RWPE2 (cell line): Measurements from ENCODE around the gene ARHGEF4.
A peak's percentile ranks its signal among the peaks of the same experiment; 100 is the strongest.

Source experiments
- ATAC-seq: fragments of 200-7000 bp; cut with Tn5 transposase; 3 replicates; pipeline ENCODE4 v1.9.1; 2021; ENCODE audit warnings: low read depth
- DNase-seq: peaks from one replicate; pipeline ENCODE4 v3.0.0-alpha.2; 2020; ENCODE audit warnings: low spot score
- H3K27ac ChIP-seq: fragments of 450-650 bp; 2 replicates; pipeline ENCODE4 v1.5.1; 2017; ENCODE audit warnings: mild to moderate bottlenecking; ENCODE audit not compliant: poor library complexity, severe bottlenecking
- H3K27me3 ChIP-seq: fragments of 250-450 bp; sonication (Bioruptor Pico); 2 replicates; pipeline ENCODE4 v1.5.1; 2021; ENCODE audit warnings: mild to moderate bottlenecking, moderate library complexity; ENCODE audit not compliant: insufficient read depth, poor library complexity, severe bottlenecking
- H3K36me3 ChIP-seq: fragments of 250-450 bp; sonication (Bioruptor Pico); 2 replicates; pipeline ENCODE4 v1.5.1; 2020; ENCODE audit warnings: low read depth, mild to moderate bottlenecking, moderate library complexity
- H3K4me1 ChIP-seq: fragments of 250-450 bp; sonication (Bioruptor Pico); 2 replicates; pipeline ENCODE4 v1.5.1; 2021; ENCODE audit warnings: mild to moderate bottlenecking, moderate library complexity; ENCODE audit not compliant: insufficient read depth, poor library complexity, severe bottlenecking
- H3K4me3 ChIP-seq: fragments of 250-450 bp; sonication (Bioruptor Pico); 2 replicates; pipeline ENCODE4 v1.5.1; 2021; ENCODE audit warnings: mild to moderate bottlenecking, moderate library complexity; ENCODE audit not compliant: severe bottlenecking
- H3K9me3 ChIP-seq: fragments of 250-450 bp; sonication (Bioruptor Pico); 2 replicates; pipeline ENCODE4 v1.5.1; 2021; ENCODE audit warnings: mild to moderate bottlenecking, moderate library complexity; ENCODE audit not compliant: severe bottlenecking
- TF ChIP-seq, protein P1 (sequence below): fragments of 450-650 bp; IDR thresholded peaks from one replicate; pipeline ENCODE4 v1.5.1; 2017; ENCODE audit warnings: mild to moderate bottlenecking, moderate library complexity; ENCODE audit not compliant: poor library complexity, severe bottlenecking

The ARHGEF4 gene

DNA sequence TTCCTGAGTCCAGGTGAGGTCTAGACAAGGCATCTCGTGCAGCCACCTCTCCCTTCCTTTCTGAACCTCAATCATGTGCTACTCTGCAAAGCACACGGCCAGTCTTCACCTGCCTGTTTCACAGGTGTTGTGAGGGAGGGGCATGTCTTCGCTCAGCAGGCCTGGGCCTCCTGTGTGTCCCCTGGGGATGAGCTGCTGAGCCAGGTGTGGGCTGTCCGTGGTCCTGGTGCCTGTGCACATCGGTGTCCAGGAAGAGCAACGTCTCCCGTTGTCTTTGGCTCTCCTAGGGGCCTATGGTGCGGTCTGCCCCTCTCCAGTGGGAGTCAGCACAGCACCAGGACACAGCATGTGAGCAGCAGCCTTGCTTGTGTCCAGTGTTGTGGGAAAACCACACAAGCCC is 16.7 kb downstream of the ARHGEF4 start:
- TF ChIP-seq, protein P1, sequence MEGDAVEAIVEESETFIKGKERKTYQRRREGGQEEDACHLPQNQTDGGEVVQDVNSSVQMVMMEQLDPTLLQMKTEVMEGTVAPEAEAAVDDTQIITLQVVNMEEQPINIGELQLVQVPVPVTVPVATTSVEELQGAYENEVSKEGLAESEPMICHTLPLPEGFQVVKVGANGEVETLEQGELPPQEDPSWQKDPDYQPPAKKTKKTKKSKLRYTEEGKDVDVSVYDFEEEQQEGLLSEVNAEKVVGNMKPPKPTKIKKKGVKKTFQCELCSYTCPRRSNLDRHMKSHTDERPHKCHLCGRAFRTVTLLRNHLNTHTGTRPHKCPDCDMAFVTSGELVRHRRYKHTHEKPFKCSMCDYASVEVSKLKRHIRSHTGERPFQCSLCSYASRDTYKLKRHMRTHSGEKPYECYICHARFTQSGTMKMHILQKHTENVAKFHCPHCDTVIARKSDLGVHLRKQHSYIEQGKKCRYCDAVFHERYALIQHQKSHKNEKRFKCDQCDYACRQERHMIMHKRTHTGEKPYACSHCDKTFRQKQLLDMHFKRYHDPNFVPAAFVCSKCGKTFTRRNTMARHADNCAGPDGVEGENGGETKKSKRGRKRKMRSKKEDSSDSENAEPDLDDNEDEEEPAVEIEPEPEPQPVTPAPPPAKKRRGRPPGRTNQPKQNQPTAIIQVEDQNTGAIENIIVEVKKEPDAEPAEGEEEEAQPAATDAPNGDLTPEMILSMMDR: no peak

GRCh38 chr2:130854301-130854700 is 17.6 kb downstream of the ARHGEF4 start:
- Histone ChIP-seq H3K4me3 (no peak overlapping the region), H3K27me3 (no peaks in the 10 kb centered on the region), H3K4me1 (no peaks in the 10 kb centered on the region), H3K36me3 (no peaks in the 10 kb centered on the region), H3K9me3 (no peaks in the 10 kb centered on the region), H3K27ac (no peak overlapping the region)
- ATAC-seq: no peak
- no peak for DNase-seq
- TF ChIP-seq, protein P1: no peak

More for the DNA sequence above, 16.7 kb downstream of the ARHGEF4 start:
- Histone ChIP-seq H3K36me3 (no peaks in the 10 kb centered on the region), H3K27me3 (no peaks in the 10 kb centered on the region), H3K27ac (no peak overlapping the region), H3K4me3 (no peak overlapping the region), H3K9me3 (no peaks in the 10 kb centered on the region), H3K4me1 (no peaks in the 10 kb centered on the region)
- ATAC-seq (no peak), DNase-seq (no peak)

GRCh38 chr2:130864830-130865800 is 28.4 kb downstream of the ARHGEF4 start:
- no peak overlapping the region for H3K4me3 ChIP-seq
- H3K9me3 ChIP-seq: no peaks in the 10 kb centered on the region
- H3K27me3 ChIP-seq: no peaks in the 10 kb centered on the region
- TF ChIP-seq, protein P1: no peak
- DNase-seq: peak; percentile 93
- no peaks in the 10 kb centered on the region for H3K36me3 ChIP-seq
- H3K4me1 ChIP-seq: peaks cover 24% of the 10 kb centered on the region
- peak overlapping the region; percentile 74 for H3K27ac ChIP-seq
- ATAC-seq: peak; percentile 93

DNA sequence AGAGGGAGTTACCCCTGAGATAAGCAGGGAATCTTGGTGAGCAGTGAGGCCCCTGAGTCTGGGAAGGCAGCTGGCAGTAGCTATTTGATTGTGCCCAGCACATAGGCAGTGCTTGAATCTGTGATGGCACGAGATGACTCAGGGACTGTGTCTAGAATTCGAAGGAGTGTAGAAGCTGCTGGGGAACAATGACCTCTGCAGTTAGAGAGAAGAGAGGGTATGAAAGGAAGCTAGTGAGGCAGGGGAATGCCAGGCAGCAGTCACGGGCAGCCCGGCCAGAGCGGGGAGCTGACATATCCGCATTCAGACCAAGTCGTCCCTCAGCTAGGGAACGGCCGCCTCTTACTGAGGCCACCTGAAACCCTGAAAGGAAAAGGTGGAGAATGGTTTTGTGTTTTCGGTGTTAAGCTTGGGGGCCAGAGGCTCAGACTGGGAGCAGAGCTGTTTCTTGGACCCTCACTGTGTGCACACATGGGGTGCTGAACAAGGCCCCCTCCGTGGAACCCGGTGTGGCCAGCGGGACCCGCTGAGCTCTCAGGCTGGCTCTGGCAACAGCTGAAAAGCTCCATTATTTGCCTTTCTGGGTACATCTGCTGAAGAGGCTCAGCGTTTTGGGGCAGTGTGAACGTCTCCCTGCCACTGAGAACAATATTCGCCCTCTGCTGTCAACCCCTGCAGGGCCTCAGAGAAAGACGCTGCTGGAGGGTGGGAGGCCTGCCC is 32.9 kb downstream of the ARHGEF4 start:
- no peak for ATAC-seq

More for the DNA sequence above, 32.9 kb downstream of the ARHGEF4 start:
- no peak for DNase-seq
- TF ChIP-seq, protein P1: no peak
- Histone ChIP-seq H3K4me3 (no peak overlapping the region), H3K27me3 (no peaks in the 10 kb centered on the region), H3K27ac (peak overlapping the region; percentile 54), H3K36me3 (no peaks in the 10 kb centered on the region), H3K4me1 (peaks cover 17% of the 10 kb centered on the region), H3K9me3 (no peaks in the 10 kb centered on the region)
